Testis (tissue), 3 donors: ENCODE results near the gene MAPK8IP1. TPM values are rescaled to one million over a fixed set of nuclear protein-coding genes. Genes with fewer than 3 reads are reported as not detected.
"Not testable (repeated sequence)": the region's sequence is repeated elsewhere in the genome, so short reads cannot be mapped to it uniquely, and the experiment has no call there.

ENCODE experiments used
- DNase-seq: peaks from one replicate; pipeline ENCODE4 v3.0.0-alpha.2; 2019
- H3K27ac ChIP-seq, 2 donors: fragments of 200-600 bp; sonication (generic); one replicate each; pipeline ENCODE4 v1.5.1; 2019
- H3K27me3 ChIP-seq: fragments of 200-600 bp; sonication (generic); one replicate; pipeline ENCODE4 v1.5.1; 2019
- H3K36me3 ChIP-seq: fragments of 200-600 bp; sonication (generic); one replicate; pipeline ENCODE4 v1.5.1; 2017; ENCODE audit warnings: low read depth; ENCODE audit errors: missing control alignments
- H3K4me1 ChIP-seq: fragments of 200-600 bp; sonication (generic); one replicate; pipeline ENCODE4 v1.5.1; 2019
- H3K4me3 ChIP-seq, 2 donors: fragments of 200-600 bp; sonication (generic); one replicate each; pipeline ENCODE4 v1.5.1; 2017 to 2019
- H3K9me3 ChIP-seq: fragments of 200-600 bp; sonication (generic); one replicate; pipeline ENCODE4 v1.5.1; 2017
- POLR2A ChIP-seq: fragments of 450-650 bp; IDR thresholded peaks from one replicate; pipeline ENCODE4 v1.6.1; 2017; ENCODE audit warnings: antibody characterized with exemption, mild to moderate bottlenecking, moderate library complexity
- WGBS, 2 donors: methylation state at CpG; one replicate each; pipeline ENCODE4 v1.1.5; 2018; 5-methylcytosine and 5-hydroxymethylcytosine counted together
- intact Hi-C: fragments of 100-400 bp; cut with DNase I; formaldehyde crosslinking; loops from one replicate; pipeline ENCODE4 v1.15.1; 2023; ENCODE audit warnings: low total_unique reads
- polyA plus RNA-seq: library from polyadenylated mRNA; stranded (reverse); fragments of 350-450 nt; fragmentation: Illumina TruSeq; extraction: RNeasy Lipid Tissue Mini Kit (QIAGEN cat#74804); gene quantifications from one replicate; pipeline ENCODE4 v1.2.3, GENCODE V29; 2014; ENCODE audit warnings: low read depth, low replicate concordance; ENCODE audit not compliant: insufficient read depth
- total RNA-seq, 2 donors: library from RNA; depleted of rRNA; stranded (reverse); fragments of >200 nt; gene quantifications; one replicate each; pipeline ENCODE4 v1.2.3, GENCODE V29; 2016
- TF ChIP-seq, protein P1 (sequence below), 3 experiments: fragments of 450-650 bp in 2 of 3; fragments of 200-600 bp in 1 of 3; sonication (generic) in 1 of 3; IDR thresholded peaks; one replicate each; pipeline ENCODE4 v1.5.1; 2016 to 2019; ENCODE audit warnings: antibody characterized with exemption in 3 of 3, mild to moderate bottlenecking in 2 of 3, moderate library complexity in 1 of 3

The MAPK8IP1 gene
- total and polyA plus RNA-seq, 3 donors from 2014 or later, result 54.5 to 62.9 (median 57.5) TPM

- peaks cover 18% of the 10 kb centered on the region for H3K4me1 ChIP-seq
- H3K27ac ChIP-seq, result no peak overlapping the region
- intact Hi-C loops, result no loop called here
Observed at GRCh38 chr11:45902452-45903380, 17.3 kb downstream of the MAPK8IP1 start.

GRCh38 chr11:45904309-45904915, 19.0 kb downstream of the MAPK8IP1 start:
- H3K36me3 ChIP-seq, result no peaks in the 10 kb centered on the region
- H3K4me3 ChIP-seq, result no peak overlapping the region
- no peak overlapping the region for H3K27ac ChIP-seq
- 87 to 88% methylated on average over 15 of the region's 15 CpGs for WGBS, 2 donors
- no peaks in the 10 kb centered on the region for H3K9me3 ChIP-seq
- DNase-seq, result no peak
- intact Hi-C loops, result no loop called here
- peaks cover 9% of the 10 kb centered on the region for H3K4me1 ChIP-seq
- TF ChIP-seq POLR2A, result no peak
- TF ChIP-seq, protein P1, sequence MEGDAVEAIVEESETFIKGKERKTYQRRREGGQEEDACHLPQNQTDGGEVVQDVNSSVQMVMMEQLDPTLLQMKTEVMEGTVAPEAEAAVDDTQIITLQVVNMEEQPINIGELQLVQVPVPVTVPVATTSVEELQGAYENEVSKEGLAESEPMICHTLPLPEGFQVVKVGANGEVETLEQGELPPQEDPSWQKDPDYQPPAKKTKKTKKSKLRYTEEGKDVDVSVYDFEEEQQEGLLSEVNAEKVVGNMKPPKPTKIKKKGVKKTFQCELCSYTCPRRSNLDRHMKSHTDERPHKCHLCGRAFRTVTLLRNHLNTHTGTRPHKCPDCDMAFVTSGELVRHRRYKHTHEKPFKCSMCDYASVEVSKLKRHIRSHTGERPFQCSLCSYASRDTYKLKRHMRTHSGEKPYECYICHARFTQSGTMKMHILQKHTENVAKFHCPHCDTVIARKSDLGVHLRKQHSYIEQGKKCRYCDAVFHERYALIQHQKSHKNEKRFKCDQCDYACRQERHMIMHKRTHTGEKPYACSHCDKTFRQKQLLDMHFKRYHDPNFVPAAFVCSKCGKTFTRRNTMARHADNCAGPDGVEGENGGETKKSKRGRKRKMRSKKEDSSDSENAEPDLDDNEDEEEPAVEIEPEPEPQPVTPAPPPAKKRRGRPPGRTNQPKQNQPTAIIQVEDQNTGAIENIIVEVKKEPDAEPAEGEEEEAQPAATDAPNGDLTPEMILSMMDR (IDR thresholded peaks at IDR 0.05), result no peak
- H3K27me3 ChIP-seq, result no peaks in the 10 kb centered on the region

More at GRCh38 chr11:45902452-45903380, 17.3 kb downstream of the MAPK8IP1 start:
- H3K4me3 ChIP-seq, result no peak overlapping the region
- no peaks in the 10 kb centered on the region for H3K9me3 ChIP-seq
- TF ChIP-seq, protein P1 (IDR thresholded peaks at IDR 0.05), result no peak
- no peak for TF ChIP-seq POLR2A
- H3K36me3 ChIP-seq, result no peaks in the 10 kb centered on the region
- WGBS, 2 donors, result 91 to 95% methylated on average over 30 to 56 of the region's 56 CpGs
- H3K27me3 ChIP-seq, result no peaks in the 10 kb centered on the region
- no peak for DNase-seq

DNA sequence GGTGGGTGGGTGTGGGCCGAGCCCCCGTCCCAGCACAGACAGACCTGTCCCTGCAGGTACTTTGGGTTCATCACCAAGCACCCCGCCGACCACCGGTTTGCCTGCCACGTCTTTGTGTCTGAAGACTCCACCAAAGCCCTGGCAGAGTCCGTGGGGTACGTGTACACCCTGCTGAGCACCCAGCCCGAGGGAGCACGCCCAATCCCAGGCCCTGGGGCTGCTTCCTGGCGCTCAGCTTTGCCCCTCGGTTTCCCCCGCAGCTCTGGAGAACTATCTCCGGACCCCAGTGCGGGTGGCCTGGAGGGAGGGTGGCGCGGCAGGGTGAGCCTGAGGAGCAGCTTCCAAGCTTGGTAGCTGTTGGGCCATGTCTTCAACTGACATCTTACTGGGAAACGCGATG, 19.6 kb downstream of the MAPK8IP1 start:
- H3K4me3 ChIP-seq, result no peak overlapping the region
- no peak for DNase-seq
- no peaks in the 10 kb centered on the region for H3K9me3 ChIP-seq
- H3K27ac ChIP-seq, result no peak overlapping the region
- no peaks in the 10 kb centered on the region for H3K27me3 ChIP-seq
- WGBS, 2 donors, result 93 to 95% methylated on average over 13 to 19 of the region's 19 CpGs
- peaks cover 8% of the 10 kb centered on the region for H3K4me1 ChIP-seq
- TF ChIP-seq, protein P1 (IDR thresholded peaks at IDR 0.05), result no peak
- no peak for TF ChIP-seq POLR2A
- no peaks in the 10 kb centered on the region for H3K36me3 ChIP-seq
- intact Hi-C loops, result no loop called here

DNA sequence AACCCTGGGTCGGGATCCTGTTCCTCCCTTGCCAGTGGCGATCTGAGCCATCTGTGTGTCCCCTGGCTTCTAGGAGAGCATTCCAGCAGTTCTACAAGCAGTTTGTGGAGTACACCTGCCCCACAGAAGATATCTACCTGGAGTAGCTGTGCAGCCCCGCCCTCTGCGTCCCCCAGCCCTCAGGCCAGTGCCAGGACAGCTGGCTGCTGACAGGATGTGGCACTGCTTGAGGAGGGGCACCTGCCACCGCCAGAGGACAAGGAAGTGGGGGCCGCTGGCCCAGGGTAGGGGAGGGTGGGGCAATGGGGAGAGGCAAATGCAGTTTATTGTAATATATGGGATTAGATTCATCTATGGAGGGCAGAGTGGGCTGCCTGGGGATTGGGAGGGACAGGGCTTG, 20.1 kb downstream of the MAPK8IP1 start:
- intact Hi-C loops, H3K36me3 ChIP-seq, H3K9me3 ChIP-seq, DNase-seq, H3K27me3 ChIP-seq, H3K27ac ChIP-seq, H3K4me1 ChIP-seq, H3K4me3 ChIP-seq: not testable (repeated sequence)
- 54 to 87% methylated on average over 4 to 6 of the region's 6 CpGs for WGBS, 2 donors

GRCh38 chr11:45906096-45906682, 20.7 kb downstream of the MAPK8IP1 start:
- no peaks in the 10 kb centered on the region for H3K36me3 ChIP-seq
- DNase-seq, result no peak
- H3K9me3 ChIP-seq, result no peaks in the 10 kb centered on the region
- intact Hi-C loops, result no loop called here
- peaks cover 1% of the 10 kb centered on the region for H3K4me1 ChIP-seq
- WGBS, 2 donors, result 85 to 86% methylated on average over 11 to 19 of the region's 19 CpGs
- H3K4me3 ChIP-seq, result no peak overlapping the region
- H3K27ac ChIP-seq, result no peak overlapping the region
- TF ChIP-seq POLR2A, result no peak
- TF ChIP-seq, protein P1 (IDR thresholded peaks at IDR 0.05), result no peak
- H3K27me3 ChIP-seq, result no peaks in the 10 kb centered on the region
